Measurements from ENCODE around the gene HSPB7.
"Not testable (repeated sequence)": the region's sequence is repeated elsewhere in the genome, so short reads cannot be mapped to it uniquely, and the experiment has no call there.

HSPB7 gene

DNA sequence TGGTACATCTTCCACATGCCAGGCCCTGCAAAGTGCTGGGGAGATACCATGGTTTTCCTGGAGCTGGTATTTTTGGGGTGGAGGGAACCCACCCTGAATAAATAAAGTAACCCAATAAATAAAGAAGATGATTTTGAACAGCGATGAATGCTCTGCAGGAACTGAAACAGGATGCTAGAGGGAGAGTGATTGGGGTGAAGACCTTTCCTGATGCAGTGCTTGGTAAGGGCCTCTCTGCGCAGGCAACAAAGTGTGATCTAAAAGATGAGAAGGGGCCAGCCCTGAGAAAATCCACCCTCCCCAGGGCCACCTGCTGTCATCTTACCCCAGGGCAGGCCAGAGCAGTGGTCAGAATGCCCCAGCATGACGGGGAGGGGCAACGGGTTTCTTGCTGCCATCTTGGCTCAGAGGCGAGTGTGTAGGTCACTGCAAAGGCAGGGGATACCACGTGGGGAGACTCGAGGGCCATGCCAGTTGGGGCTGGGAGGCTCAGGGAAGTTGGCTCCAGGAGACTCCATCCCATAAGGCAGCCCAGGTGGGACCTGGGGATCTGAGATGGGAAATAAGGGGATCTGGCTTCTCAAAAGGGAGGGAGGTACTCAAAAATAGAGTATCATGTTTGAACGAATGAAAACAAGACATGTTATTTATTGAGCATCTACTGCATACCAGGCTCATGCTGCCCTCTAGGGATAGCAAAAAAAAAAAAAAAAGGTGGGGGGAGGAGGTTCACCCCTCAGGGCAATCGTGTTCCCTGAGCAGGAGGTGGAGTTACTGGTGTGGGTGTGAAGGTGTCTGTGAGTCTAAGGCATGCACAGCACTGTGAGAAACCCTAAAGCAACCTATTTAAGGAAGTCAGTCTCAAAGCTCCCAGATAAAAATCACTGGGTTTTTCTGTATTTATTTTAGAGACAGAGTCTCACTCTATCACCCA, 11.0 kb downstream of the HSPB7 start:
- no peaks in the 10 kb centered on the region for H3K36me3 ChIP-seq
- TF ChIP-seq CTCF (IDR thresholded peaks at IDR 0.05): no peak
- H3K4me3 ChIP-seq (ENCODE audit: low read depth in 1 of 2, low read length in 1 of 2): no peak overlapping the region
- no peaks in the 10 kb centered on the region for H3K4me1 ChIP-seq (ENCODE audit: control insufficient read depth in 1 of 2, insufficient read depth in 1 of 2, low read depth in 1 of 2, low read length in 1 of 2)
- H3K27me3 ChIP-seq: no peaks in the 10 kb centered on the region
- no peaks in the 10 kb centered on the region for H3K9me3 ChIP-seq
- no peak overlapping the region for H3K27ac ChIP-seq

- Histone ChIP-seq H3K27me3 (no peaks in the 10 kb centered on the region), H3K36me3 (no peaks in the 10 kb centered on the region), H3K27ac (no peak overlapping the region), H3K9me3 (no peaks in the 10 kb centered on the region), H3K4me1 (ENCODE audit: control insufficient read depth in 1 of 2, insufficient read depth in 1 of 2, low read depth in 1 of 2, low read length in 1 of 2) (no peaks in the 10 kb centered on the region), H3K4me3 (ENCODE audit: low read depth in 1 of 2, low read length in 1 of 2) (no peak overlapping the region)
- TF ChIP-seq CTCF (IDR thresholded peaks at IDR 0.05): no peak
Measured at GRCh38 chr1:16006010-16006409, 11.8 kb downstream of the HSPB7 start.

DNA sequence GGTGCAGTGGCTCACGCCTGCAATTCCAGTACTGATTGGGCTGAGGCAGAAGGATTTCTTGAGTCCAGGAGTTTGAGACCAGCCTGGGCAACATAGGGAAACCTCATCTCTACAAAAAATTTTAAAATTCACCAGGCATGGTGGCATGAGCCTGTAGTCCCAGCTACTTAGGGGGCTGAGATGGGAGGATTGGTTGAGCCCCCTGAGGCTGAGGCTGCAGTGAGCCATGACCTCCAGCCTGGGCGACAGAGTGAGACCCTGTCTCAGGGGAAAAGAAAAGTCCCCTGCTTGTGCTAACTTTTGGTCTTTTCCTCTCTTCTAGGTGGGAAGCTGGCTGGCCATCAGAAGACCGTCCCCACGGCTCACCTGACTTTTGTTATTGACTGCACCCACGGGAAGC, 12.2 kb downstream of the HSPB7 start:
- Histone ChIP-seq H3K9me3 (no peaks in the 10 kb centered on the region), H3K27ac (no peak overlapping the region), H3K27me3 (no peaks in the 10 kb centered on the region), H3K36me3 (no peaks in the 10 kb centered on the region), H3K4me1 (ENCODE audit: control insufficient read depth in 1 of 2, insufficient read depth in 1 of 2, low read depth in 1 of 2, low read length in 1 of 2) (no peaks in the 10 kb centered on the region), H3K4me3 (ENCODE audit: low read depth in 1 of 2, low read length in 1 of 2) (no peak overlapping the region)
- no peak for TF ChIP-seq CTCF (IDR thresholded peaks at IDR 0.05)

DNA sequence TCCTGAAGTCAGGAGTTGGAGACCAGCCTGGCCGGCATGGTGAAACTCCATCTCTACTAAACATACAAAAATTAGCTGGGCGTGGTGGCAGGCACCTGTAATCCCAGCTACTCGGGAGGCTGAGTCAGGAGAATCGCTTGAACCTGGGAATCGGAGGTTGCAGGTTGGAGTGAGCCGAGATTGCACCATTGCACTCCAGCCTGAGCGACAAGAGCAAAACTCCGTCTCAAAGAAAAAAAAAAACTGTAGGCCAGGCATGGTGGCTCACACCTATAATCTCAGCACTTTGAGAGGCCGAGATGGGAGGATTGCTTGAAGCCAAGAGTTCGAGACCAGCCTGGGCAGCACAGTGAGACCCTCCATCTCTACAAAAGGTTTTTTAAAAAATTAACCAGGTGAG, 16.6 kb downstream of the HSPB7 start:
- not testable (repeated sequence) for H3K9me3 ChIP-seq; H3K27ac ChIP-seq; H3K36me3 ChIP-seq; H3K27me3 ChIP-seq; H3K4me1 ChIP-seq (ENCODE audit: control insufficient read depth in 1 of 2, insufficient read depth in 1 of 2, low read depth in 1 of 2, low read length in 1 of 2); H3K4me3 ChIP-seq (ENCODE audit: low read depth in 1 of 2, low read length in 1 of 2)

DNA sequence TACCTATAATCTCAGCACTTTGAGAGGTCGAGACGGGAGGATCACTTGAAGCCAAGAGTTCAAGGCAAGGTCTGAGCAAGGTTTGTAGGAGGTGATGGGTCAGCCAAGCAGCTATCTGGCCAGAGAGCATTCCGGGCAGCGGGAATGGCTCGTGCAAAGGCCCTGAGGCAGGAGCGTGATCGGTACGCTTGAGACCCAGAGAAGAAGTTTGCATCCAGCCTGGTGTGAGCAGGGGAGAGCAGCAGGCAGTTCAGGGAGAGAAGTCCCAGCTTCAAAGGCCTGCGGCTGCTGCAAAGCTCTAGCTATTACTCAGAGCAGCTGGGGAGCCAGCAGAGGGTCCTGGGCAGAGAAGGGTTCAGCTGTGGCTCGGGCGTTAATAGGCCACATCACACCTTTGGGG, 18.9 kb downstream of the HSPB7 start:
- H3K27ac ChIP-seq: no peak overlapping the region
- no peaks in the 10 kb centered on the region for H3K4me1 ChIP-seq (ENCODE audit: control insufficient read depth in 1 of 2, insufficient read depth in 1 of 2, low read depth in 1 of 2, low read length in 1 of 2)
- no peak for TF ChIP-seq CTCF (IDR thresholded peaks at IDR 0.05)
- H3K9me3 ChIP-seq: no peaks in the 10 kb centered on the region
- H3K27me3 ChIP-seq: no peaks in the 10 kb centered on the region
- H3K4me3 ChIP-seq (ENCODE audit: low read depth in 1 of 2, low read length in 1 of 2): no peak overlapping the region
- no peaks in the 10 kb centered on the region for H3K36me3 ChIP-seq

DNA sequence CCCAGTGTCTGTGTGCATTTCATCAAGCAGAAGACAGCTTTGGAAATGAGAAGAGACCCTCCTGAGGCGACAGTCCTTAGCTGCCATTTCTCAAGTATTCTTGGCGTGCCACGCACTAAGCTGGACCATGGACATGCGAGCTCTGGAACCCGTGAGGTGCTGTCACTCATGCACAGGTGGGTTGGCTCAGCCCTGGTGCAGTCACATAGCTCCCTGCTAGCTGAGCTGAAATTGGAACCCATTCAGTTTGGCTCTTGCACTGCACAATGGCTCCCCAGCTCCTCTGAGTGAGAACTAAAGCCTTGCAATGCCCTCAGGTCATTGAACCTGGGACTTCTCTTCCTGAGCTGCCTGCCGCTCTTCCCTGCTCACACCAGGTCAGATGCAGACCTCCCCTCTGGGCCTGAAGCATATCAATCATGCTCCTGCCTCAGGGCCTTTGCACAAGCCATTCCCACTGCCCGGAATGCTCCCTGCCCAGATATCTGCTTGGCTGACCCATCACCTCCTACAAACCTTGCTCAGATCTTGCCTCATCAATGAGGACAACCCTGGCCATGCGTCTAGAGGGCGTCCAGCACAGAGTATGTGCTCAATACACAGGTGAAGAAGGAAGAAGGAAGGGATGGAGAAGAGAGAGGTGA, 20.1 kb downstream of the HSPB7 start:
- Histone ChIP-seq H3K4me3 (ENCODE audit: low read depth in 1 of 2, low read length in 1 of 2) (no peak overlapping the region), H3K36me3 (no peaks in the 10 kb centered on the region), H3K4me1 (ENCODE audit: control insufficient read depth in 1 of 2, insufficient read depth in 1 of 2, low read depth in 1 of 2, low read length in 1 of 2) (no peaks in the 10 kb centered on the region), H3K27ac (no peak overlapping the region), H3K9me3 (no peaks in the 10 kb centered on the region), H3K27me3 (no peaks in the 10 kb centered on the region)
- no peak for TF ChIP-seq CTCF (IDR thresholded peaks at IDR 0.05)

All from neutrophil (primary cell).